PC-9 (cell line): ENCODE results near the gene PRKAR2B.

Source experiments
- CTCF ChIP-seq: fragments of 200-600 bp; sonication (generic); conservative IDR thresholded peaks from 2 replicates; pipeline ENCODE4 v1.6.1; 2017; ENCODE audit warnings: mixed run types, antibody characterized with exemption, mild to moderate bottlenecking, moderate library complexity
- EZH2 ChIP-seq: fragments of 200-600 bp; sonication (generic); IDR thresholded peaks from 2 replicates; pipeline ENCODE4 v1.8.0; 2017; ENCODE audit warnings: antibody characterized with exemption, low read depth

GRCh38 chr7:107029764-107030286 is 14.7 kb upstream of the PRKAR2B start:
- TF ChIP-seq CTCF = no peak
- TF ChIP-seq EZH2 = no peak
